HUES64 (cell line): ENCODE measurements around the gene NEK11.

Experiments
- H3K27ac ChIP-seq: 2 replicates; pipeline ENCODE4 v1.7.0; 2013; ENCODE audit warnings: low read depth, low read length, inconsistent platforms
- H3K27me3 ChIP-seq: 2 replicates; pipeline ENCODE4 v1.6.1; 2013; ENCODE audit warnings: mild to moderate bottlenecking, low read length; ENCODE audit not compliant: insufficient read depth
- H3K36me3 ChIP-seq: 2 replicates; pipeline ENCODE4 v1.6.1; 2013; ENCODE audit warnings: mild to moderate bottlenecking, low read length; ENCODE audit not compliant: insufficient read depth
- H3K4me1 ChIP-seq: 2 replicates; pipeline ENCODE4 v1.6.1; 2013; ENCODE audit warnings: mild to moderate bottlenecking, low read length, moderate library complexity; ENCODE audit not compliant: insufficient read depth
- H3K4me3 ChIP-seq: 2 replicates; pipeline ENCODE4 v1.5.1; 2013; ENCODE audit warnings: mild to moderate bottlenecking, low read length, moderate library complexity
- H3K9ac ChIP-seq: 2 replicates; pipeline ENCODE4 v1.6.1; 2013; ENCODE audit warnings: mild to moderate bottlenecking, low read depth, low read length
- H3K9me3 ChIP-seq: 2 replicates; pipeline ENCODE4 v1.6.1; 2013; ENCODE audit warnings: low read depth, low read length; ENCODE audit not compliant: insufficient read depth
- WGBS: fragments of 150-250, 120-280 bp; methylation state at CpG from one replicate; pipeline ENCODE4 v1.1.7; 2013; ENCODE audit warnings: missing lambda C conversion rate; 5-methylcytosine and 5-hydroxymethylcytosine counted together

The NEK11 gene

GRCh38 chr3:131388490-131388799 lies 361.8 kb downstream of the NEK11 start:
- Histone ChIP-seq H3K4me1 (no peaks in the 10 kb centered on the region), H3K27ac (no peak overlapping the region), H3K36me3 (peaks cover 13% of the 10 kb centered on the region), H3K9me3 (no peaks in the 10 kb centered on the region), H3K9ac (no peak overlapping the region), H3K4me3 (no peak overlapping the region), H3K27me3 (no peaks in the 10 kb centered on the region)
- 88% methylated on average over 2 of the region's 2 CpGs for WGBS

- Histone ChIP-seq H3K9ac (no peak overlapping the region), H3K36me3 (peaks cover 10% of the 10 kb centered on the region), H3K4me1 (no peaks in the 10 kb centered on the region), H3K9me3 (no peaks in the 10 kb centered on the region), H3K27me3 (no peaks in the 10 kb centered on the region), H3K27ac (no peak overlapping the region), H3K4me3 (no peak overlapping the region)
- WGBS, result 87% methylated on average over 2 of the region's 2 CpGs
Measured at GRCh38 chr3:131390331-131390730, 363.7 kb downstream of the NEK11 start.

- Histone ChIP-seq H3K9ac (no peak overlapping the region), H3K36me3 (no peaks in the 10 kb centered on the region), H3K9me3 (no peaks in the 10 kb centered on the region), H3K4me3 (no peak overlapping the region), H3K27me3 (no peaks in the 10 kb centered on the region), H3K27ac (no peak overlapping the region), H3K4me1 (no peaks in the 10 kb centered on the region)
- 92% methylated on average over 5 of the region's 6 CpGs for WGBS
Measured at GRCh38 chr3:131393051-131393450, 366.4 kb downstream of the NEK11 start.

- no peaks in the 10 kb centered on the region for H3K36me3 ChIP-seq
- H3K27me3 ChIP-seq, result no peaks in the 10 kb centered on the region
- H3K4me1 ChIP-seq, result no peaks in the 10 kb centered on the region
- 92% methylated on average over 4 of the region's 4 CpGs for WGBS
- H3K27ac ChIP-seq, result no peak overlapping the region
- H3K9me3 ChIP-seq, result no peaks in the 10 kb centered on the region
- H3K4me3 ChIP-seq, result no peak overlapping the region
- no peak overlapping the region for H3K9ac ChIP-seq
Measured at GRCh38 chr3:131393868-131394267, 367.2 kb downstream of the NEK11 start.

GRCh38 chr3:131394400-131394799 lies 367.7 kb downstream of the NEK11 start:
- no peaks in the 10 kb centered on the region for H3K36me3 ChIP-seq

GRCh38 chr3:131396170-131396569 lies 369.5 kb downstream of the NEK11 start:
- no peak overlapping the region for H3K9ac ChIP-seq
- H3K9me3 ChIP-seq, result no peaks in the 10 kb centered on the region
- no peak overlapping the region for H3K27ac ChIP-seq
- H3K36me3 ChIP-seq, result no peaks in the 10 kb centered on the region
- H3K4me1 ChIP-seq, result no peaks in the 10 kb centered on the region
- H3K4me3 ChIP-seq, result no peak overlapping the region
- no peaks in the 10 kb centered on the region for H3K27me3 ChIP-seq

More at GRCh38 chr3:131394400-131394799, 367.7 kb downstream of the NEK11 start:
- H3K27me3 ChIP-seq, result no peaks in the 10 kb centered on the region
- no peaks in the 10 kb centered on the region for H3K4me1 ChIP-seq
- H3K27ac ChIP-seq, result no peak overlapping the region
- H3K9me3 ChIP-seq, result no peaks in the 10 kb centered on the region
- no peak overlapping the region for H3K9ac ChIP-seq
- no peak overlapping the region for H3K4me3 ChIP-seq

- WGBS, result 89% methylated on average over 4 of the region's 4 CpGs
- Histone ChIP-seq H3K27me3 (no peaks in the 10 kb centered on the region), H3K9me3 (no peaks in the 10 kb centered on the region), H3K36me3 (no peaks in the 10 kb centered on the region), H3K4me3 (no peak overlapping the region), H3K4me1 (no peaks in the 10 kb centered on the region), H3K27ac (no peak overlapping the region), H3K9ac (no peak overlapping the region)
Measured at GRCh38 chr3:131397889-131398288, 371.2 kb downstream of the NEK11 start.
